GM19455 (cell line): ENCODE data around the gene TAGLN2.
"Not testable (repeated sequence)": the region's sequence is repeated elsewhere in the genome, so short reads cannot be mapped to it uniquely, and the experiment has no call there.

Experiments used
- ATAC-seq: cut with Tn5 transposase; IDR thresholded peaks from one replicate; pipeline ENCODE4 v1.9.1; 2021; ENCODE audit not compliant: unreplicated experiment

Gene TAGLN2

GRCh38 chr1:159922511-159923202 is 2.6 kb downstream of the TAGLN2 start:
- ATAC-seq: no peak

GRCh38 chr1:159921700-159922504 is 3.4 kb downstream of the TAGLN2 start:
- ATAC-seq: no peak

- ATAC-seq: no peak
Observed at GRCh38 chr1:159921251-159921650, 4.1 kb downstream of the TAGLN2 start.

GRCh38 chr1:159920651-159921050 is 4.7 kb downstream of the TAGLN2 start:
- ATAC-seq: no peak

GRCh38 chr1:159920202-159920601 is 5.1 kb downstream of the TAGLN2 start:
- ATAC-seq: no peak

GRCh38 chr1:159919236-159919865 is 6.0 kb downstream of the TAGLN2 start:
- ATAC-seq: no peak

- no peak for ATAC-seq
Observed at GRCh38 chr1:159918352-159919200, 6.7 kb downstream of the TAGLN2 start.

GRCh38 chr1:159917533-159918351 is 7.6 kb downstream of the TAGLN2 start:
- ATAC-seq: no peak

GRCh38 chr1:159916242-159917051 is 8.9 kb downstream of the TAGLN2 start:
- no peak for ATAC-seq

GRCh38 chr1:159915571-159916241 is 9.6 kb downstream of the TAGLN2 start:
- no peak for ATAC-seq

GRCh38 chr1:159914252-159915018 is 10.9 kb downstream of the TAGLN2 start:
- ATAC-seq: no peak

GRCh38 chr1:159913451-159914192 is 11.7 kb downstream of the TAGLN2 start:
- no peak for ATAC-seq

GRCh38 chr1:159911326-159912070 is 13.8 kb downstream of the TAGLN2 start:
- no peak for ATAC-seq

GRCh38 chr1:159908031-159908940 is 17.0 kb downstream of the TAGLN2 start:
- no peak for ATAC-seq

GRCh38 chr1:159906960-159907359 is 18.3 kb downstream of the TAGLN2 start:
- ATAC-seq: no peak

GRCh38 chr1:159904036-159904435 is 21.3 kb downstream of the TAGLN2 start:
- not testable (repeated sequence) for ATAC-seq
